ENCODE results near the gene HSD17B14. TPM values are rescaled to one million over a fixed set of nuclear protein-coding genes. Genes with fewer than 3 reads are reported as not detected.

Gene HSD17B14
- total RNA-seq, 1 experiment from 2014 or later = 3.9 TPM

- H3K79me2 ChIP-seq (ENCODE audit: insufficient read depth, low read length) = no peaks in the 10 kb centered on the region
- no peak for TF ChIP-seq POLR2A (IDR thresholded peaks at IDR 0.05; ENCODE audit: borderline replicate concordance, extremely low read depth, insufficient read depth, insufficient read length)
- TF ChIP-seq YY1 (IDR thresholded peaks at IDR 0.05; ENCODE audit: extremely low read depth, insufficient replicate concordance, low read depth, low read length) = no peak
- TF ChIP-seq CTCF (IDR thresholded peaks at IDR 0.05 in 2 of 3, conservative IDR thresholded peaks at IDR 0.05 in 1 of 3; ENCODE audit: borderline replicate concordance in 1 of 3, insufficient read depth in 1 of 3, low read depth in 2 of 3, low read length in 2 of 3) = no peak
- no peak for TF ChIP-seq EZH2 (IDR thresholded peaks at IDR 0.05)
- no peaks in the 10 kb centered on the region for H3K9me2 ChIP-seq (ENCODE audit: insufficient read depth)
- H3K27me3 ChIP-seq (ENCODE audit: insufficient read depth, low read length) = no peaks in the 10 kb centered on the region
- intact Hi-C loops (cut with micrococcal nuclease) = no loop called here
- no TSS peak for BruUV-seq (replicated peaks)
- no peak overlapping the region for H3K9ac ChIP-seq (ENCODE audit: low read length)
- H3K9me3 ChIP-seq (ENCODE audit: control insufficient read depth in 1 of 2, insufficient read depth in 1 of 2, low read depth in 1 of 2, low read length in 2 of 2) = no peaks in the 10 kb centered on the region
- H3K4me1 ChIP-seq (ENCODE audit: control insufficient read depth in 1 of 2, insufficient read depth in 2 of 2, low read length in 2 of 2) = peaks cover 0 to 8% of the 10 kb centered on the region in 2 experiments; a peak in 1 of 4 replicates
- no peak overlapping the region for H3K27ac ChIP-seq (ENCODE audit: low read depth, low read length)
- DNase-seq (ENCODE audit: low read depth, low spot score) (no peak), ATAC-seq (peak; percentile 67)
- no peaks in the 10 kb centered on the region for H3K36me3 ChIP-seq (ENCODE audit: control insufficient read depth in 1 of 2, insufficient read depth in 2 of 2, low read length in 2 of 2)
- no peak overlapping the region for H3K4me3 ChIP-seq (replicated peaks in 1 of 2; ENCODE audit: low read depth in 1 of 2, low read length in 2 of 2)
- H3K4me2 ChIP-seq (ENCODE audit: low read length) = no peak overlapping the region
- CTCF ChIA-PET = interaction anchor here (1.1 kb wide), 1 partner anchor 16 kb away, joined by 4 read pairs; no protein-coding TSS in a partner anchor
- no peaks in the 10 kb centered on the region for H4K20me1 ChIP-seq (ENCODE audit: insufficient read depth)
- no peak overlapping the region for H2AFZ ChIP-seq (ENCODE audit: low read depth, low read length, poor library complexity, severe bottlenecking)
- RAD21 ChIA-PET (ENCODE audit: low non-redundant PET in 1 of 2, low total read pairs in 2 of 2, uncharacterized antibody in 2 of 2, unreplicated experiment in 2 of 2) = no interaction called here
- POLR2A ChIA-PET = interaction anchor here (1.1 to 1.5 kb wide), 2 partner anchors 13 kb away, joined by 6 to 8 read pairs; partner anchors contain the start of gene PPP1R15A
These were observed 22.9 kb upstream of the HSD17B14 start for GRCh38 chr19:48858984-48859710.

- no peak for DNase-seq (ENCODE audit: low read depth, low spot score)
- Histone ChIP-seq H3K9ac (ENCODE audit: low read length) (no peak overlapping the region), H3K27ac (ENCODE audit: low read depth, low read length) (no peak overlapping the region), H3K79me2 (ENCODE audit: insufficient read depth, low read length) (no peaks in the 10 kb centered on the region), H3K9me2 (ENCODE audit: insufficient read depth) (no peaks in the 10 kb centered on the region), H3K4me1 (ENCODE audit: control insufficient read depth in 1 of 2, insufficient read depth in 2 of 2, low read length in 2 of 2) (peaks cover 0 to 8% of the 10 kb centered on the region in 2 experiments; a peak in 1 of 4 replicates), H4K20me1 (ENCODE audit: insufficient read depth) (no peaks in the 10 kb centered on the region), H3K4me3 (replicated peaks in 1 of 2; ENCODE audit: low read depth in 1 of 2, low read length in 2 of 2) (no peak overlapping the region), H3K9me3 (ENCODE audit: control insufficient read depth in 1 of 2, insufficient read depth in 1 of 2, low read depth in 1 of 2, low read length in 2 of 2) (no peaks in the 10 kb centered on the region), H2AFZ (ENCODE audit: low read depth, low read length, poor library complexity, severe bottlenecking) (no peak overlapping the region), H3K27me3 (ENCODE audit: insufficient read depth, low read length) (no peaks in the 10 kb centered on the region), H3K36me3 (ENCODE audit: control insufficient read depth in 1 of 2, insufficient read depth in 2 of 2, low read length in 2 of 2) (no peaks in the 10 kb centered on the region), H3K4me2 (ENCODE audit: low read length) (no peak overlapping the region)
- POLR2A ChIA-PET = no interaction called here
- no peak for ATAC-seq
- CTCF ChIA-PET = no interaction called here
- RAD21 ChIA-PET (ENCODE audit: low non-redundant PET in 1 of 2, low total read pairs in 2 of 2, uncharacterized antibody in 2 of 2, unreplicated experiment in 2 of 2) = no interaction called here
- intact Hi-C loops (cut with micrococcal nuclease) = no loop called here
- no TSS peak for BruUV-seq (replicated peaks)
- TF ChIP-seq SRF (IDR thresholded peaks at IDR 0.05; ENCODE audit: low read depth) = no peak
- TF ChIP-seq CTCF (IDR thresholded peaks at IDR 0.05 in 2 of 3, conservative IDR thresholded peaks at IDR 0.05 in 1 of 3; ENCODE audit: borderline replicate concordance in 1 of 3, insufficient read depth in 1 of 3, low read depth in 2 of 3, low read length in 2 of 3) = no peak
- no peak for TF ChIP-seq REST (IDR thresholded peaks at IDR 0.05; ENCODE audit: low read depth)
- no peak for TF ChIP-seq CEBPB (IDR thresholded peaks at IDR 0.05; ENCODE audit: low read depth)
- TF ChIP-seq ATF3 (IDR thresholded peaks at IDR 0.05) = no peak
- no peak for TF ChIP-seq RAD21 (IDR thresholded peaks at IDR 0.05; ENCODE audit: low read depth)
- TF ChIP-seq SP1 (IDR thresholded peaks at IDR 0.05; ENCODE audit: low read depth) = no peak
These were observed 20.6 kb upstream of the HSD17B14 start for GRCh38 chr19:48856921-48857320.

Measured in HCT116 (cell line).